Ureter (tissue), 1 donor: ENCODE results near the gene PPP1R10. TPM values are rescaled to one million over a fixed set of nuclear protein-coding genes. Genes with fewer than 3 reads are reported as not detected.
A peak's percentile ranks its signal among the peaks of the same experiment; 100 is the strongest.

ENCODE experiments used
- DNase-seq: peaks from one replicate; pipeline ENCODE4 v3.0.0-alpha.2; 2020; ENCODE audit warnings: low spot score
- total RNA-seq: library from RNA; stranded (reverse); gene quantifications from one replicate; pipeline ENCODE4 v1.2.4, GENCODE V29; 2023
- donor health status: DM: yes; HTN: yes; CAD: no.

Gene PPP1R10
- total RNA-seq, 1 donor from 2014 or later, result 93.7 TPM

GRCh38 chr6:30598912-30599624, 18.0 kb downstream of the PPP1R10 start:
- no peak for DNase-seq

GRCh38 chr6:30597315-30598144, 19.5 kb downstream of the PPP1R10 start:
- peak; percentile 83 for DNase-seq

GRCh38 chr6:30592287-30592686, 24.8 kb downstream of the PPP1R10 start:
- no peak for DNase-seq

- peak; percentile 75 for DNase-seq
Observed at GRCh38 chr6:30591008-30591407, 26.0 kb downstream of the PPP1R10 start.

- no peak for DNase-seq
Observed at GRCh38 chr6:30590509-30590908, 26.5 kb downstream of the PPP1R10 start.

- no peak for DNase-seq
Observed at GRCh38 chr6:30589754-30590358, 27.2 kb downstream of the PPP1R10 start.

GRCh38 chr6:30583921-30584320, 33.1 kb downstream of the PPP1R10 start:
- DNase-seq, result no peak

GRCh38 chr6:30578051-30578450, 39.0 kb downstream of the PPP1R10 start:
- DNase-seq, result no peak

- DNase-seq, result no peak
Observed at GRCh38 chr6:30573113-30573512, 43.9 kb downstream of the PPP1R10 start.

- no peak for DNase-seq
Observed at GRCh38 chr6:30572148-30572547, 44.9 kb downstream of the PPP1R10 start.

- DNase-seq, result no peak
Observed at GRCh38 chr6:30571762-30572082, 45.3 kb downstream of the PPP1R10 start.

GRCh38 chr6:30571075-30571761, 45.8 kb downstream of the PPP1R10 start, which contains the start of gene ABCF1:
ABCF1 (plus strand) TSS chr6:30571442; CDS start chr6:30571488, 46 bp downstream.
- peak; percentile 98 for DNase-seq

GRCh38 chr6:30570740-30571074, 46.3 kb downstream of the PPP1R10 start:
- DNase-seq, result no peak

- DNase-seq, result no peak
Observed at GRCh38 chr6:30570263-30570662, 46.8 kb downstream of the PPP1R10 start.

GRCh38 chr6:30568245-30568644, 48.8 kb downstream of the PPP1R10 start:
- no peak for DNase-seq

- DNase-seq, result no peak
Observed at GRCh38 chr6:30565772-30566171, 51.3 kb downstream of the PPP1R10 start.

- DNase-seq, result no peak
Observed at GRCh38 chr6:30564114-30564513, 52.9 kb downstream of the PPP1R10 start.

- DNase-seq, result no peak
Observed at GRCh38 chr6:30562470-30563425, 54.3 kb downstream of the PPP1R10 start.

- no peak for DNase-seq
Observed at GRCh38 chr6:30560930-30561329, 56.1 kb downstream of the PPP1R10 start.

- DNase-seq, result no peak
Observed at GRCh38 chr6:30557683-30557981, 59.4 kb downstream of the PPP1R10 start.
